ENCODE results near the gene RNF114. TPM values are rescaled to one million over a fixed set of nuclear protein-coding genes. Genes with fewer than 3 reads are reported as not detected.

The RNF114 gene
- total and polyA plus RNA-seq, 5 donors from 2014 or later: 132 to 147 (median 146) TPM

GRCh38 chr20:49915380-49916145 is 20.6 kb upstream of the RNF114 start, which contains the start of gene SPATA2:
Gene SPATA2 (minus strand): TSS chr20:49915529. CDS start chr20:49908490, 7,039 bp downstream.
- no peaks in the 10 kb centered on the region for H3K36me3 Mint-ChIP-seq
- peak within 1 kb of the TSS; percentile 99 to 100 (median 100) for H3K27ac Mint-ChIP-seq
- Histone ChIP-seq H3K27me3 (ENCODE audit: control insufficient read depth, insufficient read depth, low read length) (no peaks in the 10 kb centered on the region), H3K9me3 (ENCODE audit: control insufficient read depth in 2 of 2, low read length in 2 of 2) (no peaks in the 10 kb centered on the region), H3K4me3 (ENCODE audit: low read depth, low read length) (peak within 1 kb of the TSS; percentile 88), H3K27ac (ENCODE audit: insufficient read depth, low read length, poor library complexity, severe bottlenecking) (peak within 1 kb of the TSS; percentile 100), H3K36me3 (ENCODE audit: control insufficient read depth, insufficient read depth, low read length) (peaks cover 4% of the 10 kb centered on the region), H3K4me1 (ENCODE audit: control insufficient read depth, insufficient read depth, low read length, poor library complexity, severe bottlenecking) (peaks cover 30% of the 10 kb centered on the region)
- peaks cover 10% of the 10 kb centered on the region for H3K27me3 Mint-ChIP-seq
- peak within 1 kb of the TSS; percentile 97 to 100 (median 98) for H3K4me3 Mint-ChIP-seq
- ATAC-seq (ENCODE audit: low read depth in 2 of 2): peak; percentile 84 to 86
- peaks cover 10 to 41% (median 28%) of the 10 kb centered on the region in 4 donors for H3K4me1 Mint-ChIP-seq
- peaks cover 0 to 2% (median 0%) of the 10 kb centered on the region in 7 donors for H3K9me3 Mint-ChIP-seq
- peak; percentile 93 to 94 (median 94) for DNase-seq

- ATAC-seq (ENCODE audit: low read depth in 2 of 2): no peak
- Mint-ChIP-seq H3K27ac (peak overlapping the region; percentile 99 to 100 (median 100)), H3K36me3 (no peaks in the 10 kb centered on the region), H3K27me3 (peaks cover 14% of the 10 kb centered on the region), H3K4me3 (peak overlapping the region; percentile 97 to 100 (median 98)), H3K4me1 (peaks cover 10 to 38% (median 27%) of the 10 kb centered on the region in 4 donors), H3K9me3 (peaks cover 0 to 2% (median 0%) of the 10 kb centered on the region in 7 donors)
- Histone ChIP-seq H3K9me3 (ENCODE audit: control insufficient read depth in 2 of 2, low read length in 2 of 2) (no peaks in the 10 kb centered on the region), H3K27me3 (ENCODE audit: control insufficient read depth, insufficient read depth, low read length) (no peaks in the 10 kb centered on the region), H3K4me1 (ENCODE audit: control insufficient read depth, insufficient read depth, low read length, poor library complexity, severe bottlenecking) (peaks cover 30% of the 10 kb centered on the region), H3K27ac (ENCODE audit: insufficient read depth, low read length, poor library complexity, severe bottlenecking) (peak overlapping the region; percentile 100), H3K36me3 (ENCODE audit: control insufficient read depth, insufficient read depth, low read length) (no peaks in the 10 kb centered on the region), H3K4me3 (ENCODE audit: low read depth, low read length) (peak overlapping the region; percentile 88)
- DNase-seq: no peak
Measured at GRCh38 chr20:49916146-49917002, 19.8 kb upstream of the RNF114 start.

GRCh38 chr20:49918446-49918845 is 17.8 kb upstream of the RNF114 start:
- Histone ChIP-seq H3K9me3 (ENCODE audit: control insufficient read depth in 2 of 2, low read length in 2 of 2) (no peaks in the 10 kb centered on the region), H3K4me3 (ENCODE audit: low read depth, low read length) (no peak overlapping the region), H3K36me3 (ENCODE audit: control insufficient read depth, insufficient read depth, low read length) (no peaks in the 10 kb centered on the region), H3K27ac (ENCODE audit: insufficient read depth, low read length, poor library complexity, severe bottlenecking) (no peak overlapping the region), H3K4me1 (ENCODE audit: control insufficient read depth, insufficient read depth, low read length, poor library complexity, severe bottlenecking) (peaks cover 23% of the 10 kb centered on the region), H3K27me3 (ENCODE audit: control insufficient read depth, insufficient read depth, low read length) (no peaks in the 10 kb centered on the region)
- no peak for ATAC-seq (ENCODE audit: low read depth in 2 of 2)
- no peak for DNase-seq
- Mint-ChIP-seq H3K36me3 (no peaks in the 10 kb centered on the region), H3K4me1 (peaks cover 4 to 27% (median 20%) of the 10 kb centered on the region in 4 donors), H3K27ac (peak overlapping the region in 1 of 3 donors; percentile 68), H3K27me3 (peaks cover 17% of the 10 kb centered on the region), H3K4me3 (no peak overlapping the region), H3K9me3 (peaks cover 0 to 2% (median 0%) of the 10 kb centered on the region in 7 donors)

- peaks cover 0 to 2% (median 0%) of the 10 kb centered on the region in 7 donors for H3K9me3 Mint-ChIP-seq
- H3K4me3 Mint-ChIP-seq: peak overlapping the region in 1 of 4 donors; percentile 43
- no peak overlapping the region for H3K27ac ChIP-seq (ENCODE audit: insufficient read depth, low read length, poor library complexity, severe bottlenecking)
Measured at GRCh38 chr20:49919009-49919408, 17.2 kb upstream of the RNF114 start.

GRCh38 chr20:49919461-49919860 is 16.7 kb upstream of the RNF114 start:
- peaks cover 0 to 2% (median 0%) of the 10 kb centered on the region in 7 donors for H3K9me3 Mint-ChIP-seq
- Histone ChIP-seq H3K36me3 (ENCODE audit: control insufficient read depth, insufficient read depth, low read length) (no peaks in the 10 kb centered on the region), H3K4me1 (ENCODE audit: control insufficient read depth, insufficient read depth, low read length, poor library complexity, severe bottlenecking) (peaks cover 13% of the 10 kb centered on the region), H3K9me3 (ENCODE audit: control insufficient read depth in 2 of 2, low read length in 2 of 2) (no peaks in the 10 kb centered on the region), H3K27me3 (ENCODE audit: control insufficient read depth, insufficient read depth, low read length) (no peaks in the 10 kb centered on the region), H3K4me3 (ENCODE audit: low read depth, low read length) (no peak overlapping the region), H3K27ac (ENCODE audit: insufficient read depth, low read length, poor library complexity, severe bottlenecking) (no peak overlapping the region)
- DNase-seq: no peak
- peaks cover 4 to 16% (median 13%) of the 10 kb centered on the region in 4 donors for H3K4me1 Mint-ChIP-seq
- no peak overlapping the region for H3K27ac Mint-ChIP-seq
- peak overlapping the region in 1 of 4 donors; percentile 43 for H3K4me3 Mint-ChIP-seq
- peaks cover 22% of the 10 kb centered on the region for H3K27me3 Mint-ChIP-seq
- no peaks in the 10 kb centered on the region for H3K36me3 Mint-ChIP-seq
- no peak for ATAC-seq (ENCODE audit: low read depth in 2 of 2)

More at GRCh38 chr20:49919009-49919408, 17.2 kb upstream of the RNF114 start:
- H3K4me1 Mint-ChIP-seq: peaks cover 4 to 21% (median 15%) of the 10 kb centered on the region in 4 donors
- no peak overlapping the region for H3K27ac Mint-ChIP-seq
- H3K36me3 Mint-ChIP-seq: no peaks in the 10 kb centered on the region
- peaks cover 22% of the 10 kb centered on the region for H3K27me3 Mint-ChIP-seq
- ATAC-seq (ENCODE audit: low read depth in 2 of 2) (no peak), DNase-seq (no peak)
- Histone ChIP-seq H3K27me3 (ENCODE audit: control insufficient read depth, insufficient read depth, low read length) (no peaks in the 10 kb centered on the region), H3K4me3 (ENCODE audit: low read depth, low read length) (no peak overlapping the region), H3K9me3 (ENCODE audit: control insufficient read depth in 2 of 2, low read length in 2 of 2) (no peaks in the 10 kb centered on the region), H3K4me1 (ENCODE audit: control insufficient read depth, insufficient read depth, low read length, poor library complexity, severe bottlenecking) (peaks cover 18% of the 10 kb centered on the region), H3K36me3 (ENCODE audit: control insufficient read depth, insufficient read depth, low read length) (no peaks in the 10 kb centered on the region)

GRCh38 chr20:49924247-49924646 is 11.9 kb upstream of the RNF114 start:
- no peak for ATAC-seq (ENCODE audit: low read depth in 2 of 2)
- H3K9me3 ChIP-seq (ENCODE audit: control insufficient read depth in 2 of 2, low read length in 2 of 2): no peaks in the 10 kb centered on the region
- no peak for DNase-seq
- H3K4me3 ChIP-seq (ENCODE audit: low read depth, low read length): no peak overlapping the region
- Mint-ChIP-seq H3K4me3 (peak overlapping the region in 1 of 4 donors; percentile 47), H3K4me1 (peaks cover 0 to 7% (median 6%) of the 10 kb centered on the region in 4 donors), H3K36me3 (no peaks in the 10 kb centered on the region), H3K27me3 (peaks cover 22% of the 10 kb centered on the region), H3K27ac (no peak overlapping the region), H3K9me3 (no peaks in the 10 kb centered on the region)
- no peaks in the 10 kb centered on the region for H3K27me3 ChIP-seq (ENCODE audit: control insufficient read depth, insufficient read depth, low read length)
- H3K27ac ChIP-seq (ENCODE audit: insufficient read depth, low read length, poor library complexity, severe bottlenecking): no peak overlapping the region
- H3K36me3 ChIP-seq (ENCODE audit: control insufficient read depth, insufficient read depth, low read length): no peaks in the 10 kb centered on the region
- no peaks in the 10 kb centered on the region for H3K4me1 ChIP-seq (ENCODE audit: control insufficient read depth, insufficient read depth, low read length, poor library complexity, severe bottlenecking)

- H3K27ac Mint-ChIP-seq: no peak overlapping the region
- H3K9me3 ChIP-seq (ENCODE audit: control insufficient read depth in 2 of 2, low read length in 2 of 2): no peaks in the 10 kb centered on the region
- no peak overlapping the region for H3K4me3 ChIP-seq (ENCODE audit: low read depth, low read length)
- H3K4me1 Mint-ChIP-seq: peaks cover 0 to 7% (median 6%) of the 10 kb centered on the region in 4 donors
- H3K36me3 ChIP-seq (ENCODE audit: control insufficient read depth, insufficient read depth, low read length): no peaks in the 10 kb centered on the region
- H3K36me3 Mint-ChIP-seq: no peaks in the 10 kb centered on the region
- no peak overlapping the region for H3K4me3 Mint-ChIP-seq
- DNase-seq: no peak
- no peak for ATAC-seq (ENCODE audit: low read depth in 2 of 2)
- H3K9me3 Mint-ChIP-seq: no peaks in the 10 kb centered on the region
- no peaks in the 10 kb centered on the region for H3K4me1 ChIP-seq (ENCODE audit: control insufficient read depth, insufficient read depth, low read length, poor library complexity, severe bottlenecking)
- H3K27me3 ChIP-seq (ENCODE audit: control insufficient read depth, insufficient read depth, low read length): no peaks in the 10 kb centered on the region
- peaks cover 17% of the 10 kb centered on the region for H3K27me3 Mint-ChIP-seq
- H3K27ac ChIP-seq (ENCODE audit: insufficient read depth, low read length, poor library complexity, severe bottlenecking): no peak overlapping the region
Measured at GRCh38 chr20:49925901-49926454, 10.2 kb upstream of the RNF114 start.
